Activated CD4-positive, alpha-beta memory T cell treated with anti-CD3 and anti-CD28 coated beads for 36 hours (primary cell): ENCODE measurements around the gene LSAMP. TPM values are rescaled to one million over a fixed set of nuclear protein-coding genes. Genes with fewer than 3 reads are reported as not detected.

Source experiments
- CTCF ChIA-PET: fragments of 350-600 bp; sonication (Branson Sonifier 250); formaldehyde crosslinking; loops from one replicate; lab custom pipeline; 2021; ENCODE audit warnings: antibody characterized with exemption, inconsistent platforms; lab: Charles Lee
- POLR2A ChIA-PET: fragments of 350-600 bp; sonication (Branson Sonifier 250); formaldehyde crosslinking; loops from one replicate; lab custom pipeline; 2021; ENCODE audit warnings: antibody characterized with exemption; lab: Charles Lee
- DNase-seq: peaks from one replicate; pipeline ENCODE4 v3.0.0-alpha.2; 2020
- H3K27ac Mint-ChIP-seq: one replicate; pipeline ENCODE4 v1.8.0; 2021; ENCODE audit warnings: mixed read lengths
- H3K27me3 Mint-ChIP-seq: one replicate; pipeline ENCODE4 v1.8.0; 2021; ENCODE audit warnings: mixed read lengths
- H3K36me3 Mint-ChIP-seq: one replicate; pipeline ENCODE4 v1.8.0; 2021; ENCODE audit warnings: mixed read lengths
- H3K4me1 Mint-ChIP-seq: one replicate; pipeline ENCODE4 v1.8.0; 2021; ENCODE audit warnings: low read depth, mixed read lengths
- H3K4me3 Mint-ChIP-seq: one replicate; pipeline ENCODE4 v1.8.0; 2021; ENCODE audit warnings: mild to moderate bottlenecking, mixed read lengths
- H3K9me3 Mint-ChIP-seq: one replicate; pipeline ENCODE4 v1.8.0; 2021; ENCODE audit warnings: mixed read lengths
- intact Hi-C: fragments of 100-400 bp; cut with micrococcal nuclease; formaldehyde crosslinking; loops from one replicate; pipeline ENCODE4 v1.15.1; 2023
- total RNA-seq, 2 experiments: library from RNA; stranded (reverse); gene quantifications; one replicate each; pipeline ENCODE4 v1.2.3, GENCODE V29; 2021

LSAMP gene
- total RNA-seq, 2 experiments from 2014 or later = not detected

DNA sequence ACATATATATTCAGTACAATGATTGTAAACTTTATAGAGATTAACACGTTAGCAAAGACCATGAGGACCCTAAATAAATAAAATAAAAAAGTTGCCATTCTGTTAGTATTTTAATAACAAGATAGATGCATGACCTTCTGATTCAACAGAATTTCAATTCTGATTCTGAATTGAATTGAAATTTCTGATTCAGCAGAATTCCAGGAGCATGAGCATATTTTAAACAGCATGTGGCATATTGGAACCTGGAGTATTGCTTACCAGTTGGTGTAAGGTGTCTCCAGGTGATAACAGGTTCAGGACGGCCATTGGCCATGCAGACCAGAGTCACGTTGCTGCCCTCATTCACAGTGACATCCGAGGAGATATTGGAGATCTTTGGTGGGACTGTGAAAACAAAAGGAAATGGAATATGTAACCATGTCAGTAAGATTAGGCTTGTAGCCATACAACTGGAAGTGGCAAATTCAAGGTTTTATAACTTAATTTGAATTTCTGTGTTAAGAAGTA is 426.0 kb downstream of the LSAMP start:
- Mint-ChIP-seq H3K36me3 (no peaks in the 10 kb centered on the region), H3K27me3 (no peaks in the 10 kb centered on the region), H3K4me1 (no peaks in the 10 kb centered on the region), H3K4me3 (no peak overlapping the region), H3K27ac (no peak overlapping the region), H3K9me3 (no peaks in the 10 kb centered on the region)
- ChIA-PET CTCF (no interaction called here), POLR2A (no interaction called here)
- intact Hi-C loops = no loop called here
- no peak for DNase-seq

DNA sequence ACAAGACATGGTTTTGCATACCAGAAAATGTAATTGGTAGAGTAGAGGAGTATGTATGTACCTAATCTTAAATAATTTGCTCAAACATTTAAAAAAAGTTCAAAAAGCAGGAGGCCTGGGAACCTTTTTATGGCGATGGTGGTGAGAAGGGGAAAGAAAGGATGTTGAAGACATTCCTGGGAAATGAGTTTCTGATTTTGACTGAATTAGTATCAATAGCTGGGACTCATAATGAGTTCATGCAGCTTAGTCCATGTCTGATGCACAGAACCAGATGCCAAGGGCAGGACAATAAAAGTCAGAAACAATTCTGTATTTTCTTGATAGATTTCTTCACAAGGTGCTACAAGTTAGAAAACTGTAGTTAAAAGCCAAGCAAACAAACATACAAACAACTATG is 426.6 kb downstream of the LSAMP start:
- CTCF ChIA-PET = no interaction called here
- Mint-ChIP-seq H3K4me3 (no peak overlapping the region), H3K9me3 (no peaks in the 10 kb centered on the region), H3K27ac (no peak overlapping the region), H3K4me1 (no peaks in the 10 kb centered on the region), H3K36me3 (no peaks in the 10 kb centered on the region), H3K27me3 (no peaks in the 10 kb centered on the region)
- no peak for DNase-seq
- intact Hi-C loops = no loop called here
- POLR2A ChIA-PET = interaction anchor here (0.5 kb wide), 1 partner anchor 1417 kb away, joined by 3 read pairs; no protein-coding TSS in a partner anchor

DNA sequence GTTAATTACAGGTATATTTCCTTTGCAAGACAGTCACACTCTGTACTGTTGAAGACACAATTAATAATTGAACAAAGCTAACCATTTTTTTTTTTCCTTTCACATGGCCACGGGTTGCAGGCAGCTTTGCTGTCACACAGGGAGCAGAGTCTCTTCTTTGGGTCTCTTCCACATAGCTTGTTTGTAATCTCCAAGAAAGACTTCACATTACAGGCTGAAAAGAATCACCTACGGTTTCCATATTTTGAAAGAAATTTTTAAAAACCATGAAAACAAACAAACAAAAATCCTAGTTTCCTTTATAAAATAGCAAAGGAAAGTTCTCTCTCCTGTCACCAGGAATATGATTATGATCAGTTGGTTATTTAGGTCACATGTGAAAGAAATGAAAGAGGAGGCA is 429.4 kb downstream of the LSAMP start:
- Mint-ChIP-seq H3K9me3 (no peaks in the 10 kb centered on the region), H3K4me3 (no peak overlapping the region), H3K27ac (no peak overlapping the region), H3K27me3 (no peaks in the 10 kb centered on the region), H3K36me3 (no peaks in the 10 kb centered on the region), H3K4me1 (no peaks in the 10 kb centered on the region)
- no peak for DNase-seq
- intact Hi-C loops = no loop called here
- POLR2A ChIA-PET = no interaction called here
- CTCF ChIA-PET = no interaction called here

DNA sequence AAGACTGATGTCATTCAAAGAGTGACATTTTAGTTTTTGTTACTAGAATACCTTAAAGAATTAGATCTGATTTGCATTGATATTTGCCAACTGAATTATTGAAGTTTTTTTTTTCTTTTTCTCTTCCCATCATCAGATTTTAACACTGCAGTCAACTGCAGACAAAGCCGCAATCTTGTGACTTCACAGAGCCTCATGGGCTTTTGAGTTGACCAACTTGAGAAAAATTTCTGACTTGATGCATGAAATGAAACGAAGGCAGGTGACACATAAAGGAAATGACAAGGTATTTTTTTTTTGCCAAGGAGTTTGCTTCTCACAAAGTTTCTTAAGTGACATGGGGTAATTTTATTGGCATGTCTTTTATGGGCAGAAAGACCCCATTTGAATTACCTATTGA is 438.3 kb downstream of the LSAMP start:
- Mint-ChIP-seq H3K27ac (no peak overlapping the region), H3K27me3 (no peaks in the 10 kb centered on the region), H3K4me3 (no peak overlapping the region), H3K36me3 (no peaks in the 10 kb centered on the region), H3K9me3 (no peaks in the 10 kb centered on the region), H3K4me1 (no peaks in the 10 kb centered on the region)
- intact Hi-C loops = no loop called here
- CTCF ChIA-PET = no interaction called here
- DNase-seq = no peak
- POLR2A ChIA-PET = no interaction called here

DNA sequence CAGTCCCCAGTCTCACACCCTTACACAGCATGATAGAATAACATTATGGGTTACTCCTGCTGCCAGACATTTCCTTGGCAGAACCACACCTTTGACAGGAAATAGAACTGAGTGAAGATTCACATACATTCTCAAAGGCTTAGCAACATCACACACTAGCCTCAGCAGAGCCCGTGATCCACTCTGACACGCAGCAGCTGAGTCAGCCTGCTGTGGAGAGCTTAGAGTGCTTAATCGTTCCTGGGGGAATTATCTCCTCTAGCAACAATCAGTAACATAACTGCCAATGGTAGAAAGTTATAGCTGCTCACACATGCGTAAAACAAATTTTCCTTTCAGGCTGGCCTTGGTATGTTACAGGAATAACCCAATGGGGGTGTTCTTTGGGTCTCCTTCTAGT is 439.9 kb downstream of the LSAMP start:
- ChIA-PET CTCF (no interaction called here), POLR2A (no interaction called here)
- intact Hi-C loops = no loop called here
- Mint-ChIP-seq H3K36me3 (no peaks in the 10 kb centered on the region), H3K9me3 (no peaks in the 10 kb centered on the region), H3K4me3 (no peak overlapping the region), H3K27me3 (no peaks in the 10 kb centered on the region), H3K4me1 (no peaks in the 10 kb centered on the region), H3K27ac (no peak overlapping the region)
- DNase-seq = no peak

DNA sequence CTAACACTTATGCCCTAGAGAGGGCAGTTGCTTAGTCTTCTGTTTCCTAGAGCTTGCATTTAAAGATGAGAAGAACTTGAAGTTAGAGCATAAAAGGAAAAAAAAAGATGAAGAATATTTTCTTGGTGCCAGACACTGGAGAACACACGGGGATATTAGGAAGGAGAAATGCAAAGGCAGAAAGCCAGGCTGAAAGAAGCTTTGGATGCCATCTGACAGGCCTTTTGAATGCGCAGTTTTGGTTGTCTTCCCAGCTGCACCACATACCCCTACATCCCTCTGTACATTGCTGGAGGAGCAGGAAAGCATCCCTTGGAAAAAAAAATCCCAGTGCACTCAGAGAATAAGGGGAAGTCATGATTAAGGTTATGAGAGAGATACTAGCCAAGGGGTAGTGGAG is 443.1 kb downstream of the LSAMP start:
- ChIA-PET POLR2A (no interaction called here), CTCF (no interaction called here)
- no peak overlapping the region for H3K4me3 Mint-ChIP-seq
- H3K9me3 Mint-ChIP-seq = no peaks in the 10 kb centered on the region
- H3K27ac Mint-ChIP-seq = no peak overlapping the region
- intact Hi-C loops = no loop called here
- H3K4me1 Mint-ChIP-seq = no peaks in the 10 kb centered on the region
- H3K27me3 Mint-ChIP-seq = peaks cover 2% of the 10 kb centered on the region
- DNase-seq = no peak
- no peaks in the 10 kb centered on the region for H3K36me3 Mint-ChIP-seq

DNA sequence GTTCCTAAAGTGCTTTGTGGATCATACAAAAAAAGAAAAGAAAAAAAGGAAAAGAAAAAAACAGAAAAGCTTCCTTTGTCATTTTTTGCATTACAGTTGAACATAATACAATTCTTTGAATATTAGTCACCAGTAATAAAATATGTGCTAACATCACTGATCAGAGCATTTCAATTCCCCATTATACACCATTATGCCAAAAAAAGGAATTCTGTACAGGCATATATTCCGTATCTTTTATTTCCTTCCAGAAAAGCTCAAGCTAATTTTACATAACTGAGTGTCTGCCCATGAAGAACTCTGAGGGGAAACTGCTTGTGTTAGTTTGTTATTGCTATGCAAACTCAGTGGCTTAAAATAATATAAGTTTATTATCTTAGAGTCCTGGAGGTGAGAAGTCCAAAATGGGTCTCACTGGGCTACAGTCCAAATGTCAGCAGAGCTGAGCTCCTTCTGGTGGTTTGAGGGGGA is 444.1 kb downstream of the LSAMP start:
- no peak for DNase-seq
- no peaks in the 10 kb centered on the region for H3K36me3 Mint-ChIP-seq
- no peaks in the 10 kb centered on the region for H3K4me1 Mint-ChIP-seq
- POLR2A ChIA-PET = no interaction called here
- peaks cover 2% of the 10 kb centered on the region for H3K9me3 Mint-ChIP-seq
- H3K27ac Mint-ChIP-seq = no peak overlapping the region
- CTCF ChIA-PET = no interaction called here
- intact Hi-C loops = no loop called here
- no peak overlapping the region for H3K4me3 Mint-ChIP-seq
- peaks cover 2% of the 10 kb centered on the region for H3K27me3 Mint-ChIP-seq

DNA sequence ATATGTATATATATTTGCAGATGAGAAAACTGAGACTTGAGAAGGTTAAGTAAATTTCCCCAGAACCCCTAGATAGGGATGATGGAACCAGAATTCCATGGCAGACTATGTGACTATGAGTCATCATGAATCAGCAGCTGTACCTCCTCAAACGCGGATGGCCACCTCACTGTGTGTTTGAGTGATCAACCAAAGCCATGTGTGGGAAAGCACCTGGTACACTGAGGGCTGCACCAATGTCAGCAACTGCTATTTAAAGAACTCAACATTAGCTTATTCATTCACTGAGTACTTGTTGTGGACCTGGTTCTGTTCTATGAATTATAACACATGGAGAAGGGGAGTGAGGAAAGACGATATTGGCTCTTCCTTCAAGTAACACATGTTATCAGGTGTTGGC is 445.0 kb downstream of the LSAMP start:
- ChIA-PET POLR2A (no interaction called here), CTCF (no interaction called here)
- H3K4me1 Mint-ChIP-seq = no peaks in the 10 kb centered on the region
- intact Hi-C loops = no loop called here
- peaks cover 2% of the 10 kb centered on the region for H3K27me3 Mint-ChIP-seq
- no peak for DNase-seq
- H3K36me3 Mint-ChIP-seq = no peaks in the 10 kb centered on the region
- peaks cover 2% of the 10 kb centered on the region for H3K9me3 Mint-ChIP-seq
- no peak overlapping the region for H3K4me3 Mint-ChIP-seq
- no peak overlapping the region for H3K27ac Mint-ChIP-seq

DNA sequence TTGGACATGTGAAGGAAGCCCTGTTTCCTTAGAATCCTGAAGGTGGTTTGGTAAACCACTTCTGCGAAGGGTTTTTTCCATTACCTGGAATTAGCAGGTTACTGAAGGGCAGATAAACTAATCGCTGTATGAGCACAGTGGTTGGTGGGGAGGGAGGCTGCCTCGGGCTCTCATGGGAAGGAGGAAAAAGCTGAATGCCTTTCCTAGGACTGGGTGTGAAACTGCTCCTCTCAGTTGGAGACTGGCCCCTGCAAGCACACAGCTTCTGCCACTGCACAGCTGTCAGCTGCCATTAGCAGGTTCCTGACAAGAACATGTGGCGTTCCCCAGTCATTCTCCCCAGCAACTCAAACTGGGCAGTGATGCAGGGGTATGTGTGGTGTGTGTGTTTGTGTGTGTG is 445.7 kb downstream of the LSAMP start:
- CTCF ChIA-PET = interaction anchor here (0.8 kb wide), 1 partner anchor 9 kb away, joined by 3 read pairs; no protein-coding TSS in a partner anchor
- no peak overlapping the region for H3K4me3 Mint-ChIP-seq

DNA sequence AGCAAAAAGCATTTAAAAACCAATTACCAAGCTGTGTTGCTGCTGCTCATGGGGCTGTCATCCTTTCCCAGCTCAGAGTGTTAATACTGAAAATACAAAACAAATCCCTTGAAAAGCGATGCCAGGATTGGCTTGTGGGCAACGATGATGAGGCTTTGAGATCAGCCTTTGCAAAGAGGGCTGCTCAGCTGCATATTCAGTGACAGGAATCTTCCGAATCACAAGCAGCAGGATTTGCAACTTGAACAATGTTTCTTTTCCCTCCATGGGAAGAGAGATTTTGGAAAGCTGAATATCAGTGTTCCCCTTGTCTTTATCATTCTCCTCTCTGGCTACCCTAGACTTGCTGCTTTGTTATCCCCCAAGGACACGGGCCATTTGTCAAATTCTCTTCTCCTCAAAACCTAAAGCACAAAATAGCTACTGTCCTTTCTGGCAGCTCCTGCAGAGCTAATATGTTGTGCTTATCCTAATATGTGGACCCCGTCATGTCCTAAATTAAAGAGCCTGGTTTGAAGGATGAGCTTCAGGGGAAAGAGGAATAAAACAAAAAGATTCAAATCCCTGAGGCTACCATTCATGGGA is 446.2 kb downstream of the LSAMP start:
- ChIA-PET CTCF (interaction anchor here (0.8 kb wide), 1 partner anchor 8 kb away, joined by 3 read pairs; no protein-coding TSS in a partner anchor), POLR2A (no interaction called here)
- no peaks in the 10 kb centered on the region for H3K4me1 Mint-ChIP-seq
- no peak overlapping the region for H3K27ac Mint-ChIP-seq
- peaks cover 2% of the 10 kb centered on the region for H3K27me3 Mint-ChIP-seq
- no peaks in the 10 kb centered on the region for H3K36me3 Mint-ChIP-seq
- H3K4me3 Mint-ChIP-seq = no peak overlapping the region
- intact Hi-C loops = no loop called here
- peaks cover 2% of the 10 kb centered on the region for H3K9me3 Mint-ChIP-seq
- no peak for DNase-seq

More for the DNA sequence above, 445.7 kb downstream of the LSAMP start:
- H3K27ac Mint-ChIP-seq = no peak overlapping the region
- no peak for DNase-seq
- intact Hi-C loops = no loop called here
- H3K27me3 Mint-ChIP-seq = peaks cover 2% of the 10 kb centered on the region
- POLR2A ChIA-PET = no interaction called here
- no peaks in the 10 kb centered on the region for H3K36me3 Mint-ChIP-seq
- peaks cover 2% of the 10 kb centered on the region for H3K9me3 Mint-ChIP-seq
- no peaks in the 10 kb centered on the region for H3K4me1 Mint-ChIP-seq

DNA sequence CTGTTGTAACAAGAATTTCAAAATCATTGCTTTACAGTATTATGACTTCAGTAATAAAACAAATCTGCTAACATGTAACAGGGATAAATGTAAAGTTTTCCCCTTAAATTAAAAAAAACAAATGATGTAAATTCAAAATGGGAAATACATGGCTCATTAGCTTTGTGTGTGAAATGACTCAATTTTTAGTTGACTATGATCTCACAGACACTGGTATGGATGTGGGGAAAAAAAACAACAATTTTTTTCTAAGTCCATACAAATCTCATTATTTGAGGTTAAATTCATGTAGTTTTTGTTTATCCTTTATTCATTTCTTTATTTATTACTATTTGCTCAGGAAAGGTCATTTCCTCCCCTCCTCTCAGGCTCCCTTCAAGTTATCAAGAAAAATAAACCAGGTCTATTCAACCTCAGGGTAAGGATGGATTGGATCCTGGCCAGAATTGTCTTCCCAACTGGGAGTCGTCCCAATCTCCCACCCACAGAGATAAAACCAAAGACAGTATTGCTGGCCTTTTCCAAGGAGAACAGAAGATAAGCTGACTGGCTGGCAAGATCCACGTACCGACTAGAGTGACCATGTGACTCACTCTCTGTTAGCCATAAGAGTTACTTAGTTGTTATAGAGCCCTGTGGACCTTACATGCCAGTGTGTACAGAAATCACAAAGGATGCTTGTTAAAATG is 448.7 kb downstream of the LSAMP start:
- Mint-ChIP-seq H3K36me3 (no peaks in the 10 kb centered on the region), H3K27me3 (peaks cover 2% of the 10 kb centered on the region), H3K4me1 (no peaks in the 10 kb centered on the region), H3K27ac (no peak overlapping the region), H3K9me3 (peaks cover 2% of the 10 kb centered on the region), H3K4me3 (no peak overlapping the region)
- CTCF ChIA-PET = no interaction called here
- no peak for DNase-seq
- POLR2A ChIA-PET = no interaction called here
- intact Hi-C loops = no loop called here

DNA sequence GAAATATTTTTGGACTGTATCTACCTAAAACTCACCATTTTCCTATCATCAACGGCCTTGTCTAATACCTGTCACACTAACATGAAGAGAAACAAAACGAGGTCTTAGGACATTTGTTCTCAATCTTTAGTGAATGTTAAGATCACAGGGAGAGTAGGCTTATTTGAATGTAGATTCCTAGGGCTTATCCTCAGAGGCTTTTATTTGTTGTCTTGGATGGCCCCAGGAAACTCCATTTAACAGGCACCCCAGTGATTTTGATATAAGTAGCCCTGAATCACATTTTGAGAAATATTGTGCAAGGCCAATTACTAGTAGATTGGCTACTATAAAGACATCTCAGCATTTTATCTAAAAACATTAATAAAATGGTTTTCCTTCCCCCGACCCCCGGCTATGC is 454.6 kb downstream of the LSAMP start:
- POLR2A ChIA-PET = no interaction called here
- Mint-ChIP-seq H3K36me3 (no peaks in the 10 kb centered on the region), H3K27me3 (no peaks in the 10 kb centered on the region), H3K4me1 (no peaks in the 10 kb centered on the region), H3K27ac (no peak overlapping the region), H3K4me3 (no peak overlapping the region), H3K9me3 (no peaks in the 10 kb centered on the region)
- intact Hi-C loops = no loop called here
- CTCF ChIA-PET = interaction anchor here (1.0 kb wide), 1 partner anchor 9 kb away, joined by 3 read pairs; no protein-coding TSS in a partner anchor
- DNase-seq = no peak
